ENCODE results near the gene CAMTA1. TPM values are rescaled to one million over a fixed set of nuclear protein-coding genes. Genes with fewer than 3 reads are reported as not detected.

CAMTA1 gene
- total RNA-seq, 2 donors from 2014 or later, result 100 to 102 TPM

- TF ChIP-seq POLR2AphosphoS5 (IDR thresholded peaks at IDR 0.05), result no peak
- TF ChIP-seq POLR2A (IDR thresholded peaks at IDR 0.05), result no peak
- TF ChIP-seq CTCF (IDR thresholded peaks at IDR 0.05), result no peak
- no peaks in the 10 kb centered on the region for H3K36me3 ChIP-seq
- no peaks in the 10 kb centered on the region for H3K4me1 ChIP-seq (replicated peaks)
- DNase-seq (ENCODE audit: low spot score), result no peak
- WGBS, result 34% methylated on average over 11 of the region's 11 CpGs
- no peak overlapping the region for H3K27ac ChIP-seq
- intact Hi-C loops (cut with DNase I), result no loop called here
- no peak overlapping the region for H3K4me3 ChIP-seq
- no peaks in the 10 kb centered on the region for H3K27me3 ChIP-seq (replicated peaks; ENCODE audit: insufficient read depth)
- no peaks in the 10 kb centered on the region for H3K9me3 ChIP-seq
Measured at GRCh38 chr1:7341145-7341905, 556.1 kb downstream of the CAMTA1 start.

- no peaks in the 10 kb centered on the region for H3K36me3 ChIP-seq
- 95% methylated on average over 6 of the region's 6 CpGs for WGBS
- no peak for DNase-seq (ENCODE audit: low spot score)
- no peaks in the 10 kb centered on the region for H3K9me3 ChIP-seq
- H3K4me3 ChIP-seq, result no peak overlapping the region
- intact Hi-C loops (cut with DNase I), result no loop called here
- H3K27ac ChIP-seq, result no peak overlapping the region
- no peaks in the 10 kb centered on the region for H3K4me1 ChIP-seq (replicated peaks)
- no peak for TF ChIP-seq CTCF (IDR thresholded peaks at IDR 0.05)
- no peak for TF ChIP-seq POLR2A (IDR thresholded peaks at IDR 0.05)
- no peak for TF ChIP-seq POLR2AphosphoS5 (IDR thresholded peaks at IDR 0.05)
- no peaks in the 10 kb centered on the region for H3K27me3 ChIP-seq (replicated peaks; ENCODE audit: insufficient read depth)
Measured at GRCh38 chr1:7343882-7344281, 558.6 kb downstream of the CAMTA1 start.

- H3K36me3 ChIP-seq, result no peaks in the 10 kb centered on the region
- no peaks in the 10 kb centered on the region for H3K9me3 ChIP-seq
- no peak overlapping the region for H3K4me3 ChIP-seq
- no peak overlapping the region for H3K27ac ChIP-seq
- TF ChIP-seq CTCF (IDR thresholded peaks at IDR 0.05) (no peak), POLR2AphosphoS5 (IDR thresholded peaks at IDR 0.05) (no peak)
- no peaks in the 10 kb centered on the region for H3K4me1 ChIP-seq (replicated peaks)
- intact Hi-C loops (cut with DNase I), result no loop called here
- WGBS, result 90% methylated on average over 2 of the region's 2 CpGs
- no peaks in the 10 kb centered on the region for H3K27me3 ChIP-seq (replicated peaks; ENCODE audit: insufficient read depth)
- DNase-seq (ENCODE audit: low spot score), result no peak
Measured at GRCh38 chr1:7344299-7344698, 559.0 kb downstream of the CAMTA1 start.

GRCh38 chr1:7345516-7345915 lies 560.3 kb downstream of the CAMTA1 start:
- intact Hi-C loops (cut with DNase I), result no loop called here
- H3K27me3 ChIP-seq (replicated peaks; ENCODE audit: insufficient read depth), result no peaks in the 10 kb centered on the region
- H3K4me3 ChIP-seq, result no peak overlapping the region
- no peaks in the 10 kb centered on the region for H3K9me3 ChIP-seq
- no peak for TF ChIP-seq CTCF (IDR thresholded peaks at IDR 0.05)
- H3K36me3 ChIP-seq, result no peaks in the 10 kb centered on the region
- H3K4me1 ChIP-seq (replicated peaks), result no peaks in the 10 kb centered on the region
- no peak overlapping the region for H3K27ac ChIP-seq
- DNase-seq (ENCODE audit: low spot score), result no peak
- 83% methylated on average over 3 of the region's 3 CpGs for WGBS

GRCh38 chr1:7346070-7346596 lies 560.9 kb downstream of the CAMTA1 start:
- H3K27ac ChIP-seq, result no peak overlapping the region
- DNase-seq (ENCODE audit: low spot score), result no peak
- 98% methylated on average over 3 of the region's 3 CpGs for WGBS
- H3K9me3 ChIP-seq, result no peaks in the 10 kb centered on the region
- H3K4me3 ChIP-seq, result no peak overlapping the region
- TF ChIP-seq CTCF (IDR thresholded peaks at IDR 0.05), result no peak
- no peak for TF ChIP-seq POLR2A (IDR thresholded peaks at IDR 0.05)
- no peak for TF ChIP-seq POLR2AphosphoS5 (IDR thresholded peaks at IDR 0.05)
- no peaks in the 10 kb centered on the region for H3K27me3 ChIP-seq (replicated peaks; ENCODE audit: insufficient read depth)
- no peaks in the 10 kb centered on the region for H3K4me1 ChIP-seq (replicated peaks)
- no peaks in the 10 kb centered on the region for H3K36me3 ChIP-seq
- intact Hi-C loops (cut with DNase I), result no loop called here

Measured in prostate gland (tissue), 2 donors.